Liver (tissue), 9 donors: ENCODE results near the gene GM2A. TPM values are rescaled to one million over a fixed set of nuclear protein-coding genes. Genes with fewer than 3 reads are reported as not detected.

Experiments used
- DNase-seq: peaks from one replicate; pipeline ENCODE4 v3.0.0-alpha.2; 2017; ENCODE audit warnings: low spot score
- H3K27ac ChIP-seq, 2 donors: one replicate each; pipeline ENCODE4 v1.7.0; 2013; ENCODE audit warnings: inconsistent platforms in 2 of 2, low read length in 2 of 2, control low read depth in 1 of 2, low read depth in 1 of 2, mild to moderate bottlenecking in 1 of 2
- H3K27me3 ChIP-seq, 4 donors: one replicate each; pipeline versions ENCODE4 v1.6.1 to v1.7.0; 2013; ENCODE audit warnings: low read length in 3 of 4, inconsistent platforms in 1 of 4, mild to moderate bottlenecking in 1 of 4, moderate library complexity in 1 of 4; ENCODE audit not compliant: control insufficient read depth in 4 of 4, insufficient read depth in 4 of 4
- H3K36me3 ChIP-seq, 4 donors: one replicate each; pipeline versions ENCODE4 v1.6.1 to v1.7.0; 2013; ENCODE audit warnings: low read length in 3 of 4, mild to moderate bottlenecking in 3 of 4, low read depth in 1 of 4, moderate library complexity in 1 of 4; ENCODE audit not compliant: control insufficient read depth in 4 of 4, insufficient read depth in 3 of 4
- H3K4me1 ChIP-seq, 4 donors: one replicate each; pipeline versions ENCODE4 v1.6.1 to v1.7.0; 2013; ENCODE audit warnings: low read length in 3 of 4, mild to moderate bottlenecking in 3 of 4, moderate library complexity in 1 of 4; ENCODE audit not compliant: control insufficient read depth in 4 of 4, insufficient read depth in 4 of 4
- H3K4me3 ChIP-seq, 3 donors: one replicate each; pipeline versions ENCODE4 v1.6.1 to v1.7.0; 2013; ENCODE audit warnings: low read length in 3 of 3, control low read depth in 1 of 3, low read depth in 1 of 3, mild to moderate bottlenecking in 1 of 3
- H3K9ac ChIP-seq, 2 donors: one replicate each; pipeline ENCODE4 v1.7.0; 2013; ENCODE audit warnings: low read length in 2 of 2, mild to moderate bottlenecking in 2 of 2, moderate library complexity in 2 of 2, control low read depth in 1 of 2, low read depth in 1 of 2
- H3K9me3 ChIP-seq, 4 donors: one replicate each; pipeline versions ENCODE4 v1.6.1 to v1.7.0; 2013; ENCODE audit warnings: low read length in 3 of 4; ENCODE audit not compliant: control insufficient read depth in 4 of 4
- EGR1 ChIP-seq, 2 donors: IDR thresholded peaks; 2 replicates each; pipeline ENCODE4 v1.6.1; 2016 to 2018; ENCODE audit warnings: antibody characterized with exemption in 2 of 2, low read depth in 2 of 2
- FOXA1 ChIP-seq: IDR thresholded peaks from 2 replicates; pipeline ENCODE4 v1.6.1; 2016; ENCODE audit warnings: antibody characterized with exemption
- FOXA2 ChIP-seq: IDR thresholded peaks from 2 replicates; pipeline ENCODE4 v1.6.1; 2016; ENCODE audit warnings: antibody characterized with exemption
- GABPA ChIP-seq, 2 donors: IDR thresholded peaks in 1 of 2; conservative IDR thresholded peaks in 1 of 2; 2 replicates each; pipeline ENCODE4 v1.6.1; 2016; ENCODE audit warnings: antibody characterized with exemption in 2 of 2, mild to moderate bottlenecking in 1 of 2, moderate library complexity in 1 of 2
- HNF4A ChIP-seq, 2 donors: conservative IDR thresholded peaks; 2 replicates each; pipeline ENCODE4 v1.6.1; 2016; ENCODE audit warnings: antibody characterized with exemption in 2 of 2, mild to moderate bottlenecking in 2 of 2
- HNF4G ChIP-seq: IDR thresholded peaks from 2 replicates; pipeline ENCODE4 v1.6.1; 2016; ENCODE audit warnings: antibody characterized with exemption
- JUND ChIP-seq, 2 donors: IDR thresholded peaks; 2 replicates each; pipeline ENCODE4 v1.6.1; 2016; ENCODE audit warnings: antibody characterized with exemption in 2 of 2
- NR2F2 ChIP-seq: IDR thresholded peaks from 2 replicates; pipeline ENCODE4 v1.6.1; 2016; ENCODE audit warnings: antibody characterized with exemption
- RAD21 ChIP-seq, 2 donors: IDR thresholded peaks; 2 replicates each; pipeline ENCODE4 v1.6.1; 2016; ENCODE audit warnings: antibody characterized with exemption in 2 of 2, mild to moderate bottlenecking in 2 of 2
- RXRA ChIP-seq, 2 donors: IDR thresholded peaks; 2 replicates each; pipeline ENCODE4 v1.6.1; 2017 to 2018; ENCODE audit warnings: antibody characterized with exemption in 2 of 2, mild to moderate bottlenecking in 1 of 2
- SP1 ChIP-seq: IDR thresholded peaks from 2 replicates; pipeline ENCODE4 v1.6.1; 2018; ENCODE audit warnings: antibody characterized with exemption, mild to moderate bottlenecking
- TAF1 ChIP-seq: conservative IDR thresholded peaks from 2 replicates; pipeline ENCODE4 v1.6.1; 2016; ENCODE audit warnings: antibody characterized with exemption, mild to moderate bottlenecking
- YY1 ChIP-seq: IDR thresholded peaks from 2 replicates; pipeline ENCODE4 v1.6.1; 2016; ENCODE audit warnings: antibody characterized with exemption, mild to moderate bottlenecking
- WGBS: extraction: QIAGEN DNeasy Blood & Tissue Kit; methylation state at CpG from one replicate; pipeline ENCODE4 v1.1.7; 2013; 5-methylcytosine and 5-hydroxymethylcytosine counted together
- polyA plus RNA-seq, 2 donors: library from polyadenylated mRNA; stranded (reverse) in 1 of 2; unstranded in 1 of 2; fragments of 200-250 nt in 1 of 2; fragments of >200 nt in 1 of 2; fragmentation: Nextera tagmentation in 1 of 2; extraction: Ambion mirVana in 1 of 2; gene quantifications; one replicate each; pipeline versions ENCODE4 v1.2.1 to v1.2.3, GENCODE V29; 2013 to 2015
- total RNA-seq, 2 donors: library from RNA; depleted of rRNA; stranded (reverse); fragments of >200 nt; gene quantifications; one replicate each; pipeline ENCODE4 v1.2.3, GENCODE V29; 2014
- TF ChIP-seq, protein P1 (sequence below): IDR thresholded peaks from 2 replicates; pipeline ENCODE4 v1.6.1; 2016; ENCODE audit warnings: antibody characterized with exemption
- TF ChIP-seq, protein P2 (sequence below): fragments of 150-350 bp; IDR thresholded peaks from 2 replicates; pipeline ENCODE4 v1.5.1; 2017; ENCODE audit warnings: improper control_type of control experiment, low read depth, low read length; ENCODE audit not compliant: missing input control
- TF ChIP-seq, protein P3 (sequence below): IDR thresholded peaks from 2 replicates; pipeline ENCODE4 v1.6.1; 2016; ENCODE audit warnings: antibody characterized with exemption, mild to moderate bottlenecking
- TF ChIP-seq, protein P4 (sequence below): IDR thresholded peaks from 2 replicates; pipeline ENCODE4 v1.6.1; 2016; ENCODE audit warnings: antibody characterized with exemption
- donor health status: healthy.
- donor health status: healthy.
- donor health status: healthy.
- donor health status: healthy.
- donor health status: healthy.

GM2A gene
- total and polyA plus RNA-seq, 4 donors: 4.1 to 14.5 (median 10.6) TPM

DNA sequence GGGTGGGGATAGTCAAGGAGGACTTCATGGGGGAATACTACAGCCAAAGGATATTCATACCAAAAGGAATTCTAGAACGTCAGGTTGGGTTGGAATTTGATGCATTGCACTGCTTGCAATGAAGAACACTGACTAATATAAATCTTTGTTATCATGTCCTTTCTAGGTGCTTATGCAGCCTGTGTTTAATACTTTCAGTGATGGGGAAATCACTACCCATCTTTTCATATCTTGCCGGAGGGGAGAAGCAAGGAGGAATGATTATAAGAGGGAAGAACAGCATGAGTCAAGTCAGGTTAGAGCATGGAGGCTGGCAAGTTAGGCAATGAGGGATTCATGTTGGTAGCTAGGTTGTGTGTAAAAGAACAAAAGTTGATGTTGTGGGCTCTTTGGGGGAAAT lies 24.0 kb upstream of the GM2A start:
- Histone ChIP-seq H3K9me3 (no peaks in the 10 kb centered on the region), H3K9ac (no peak overlapping the region), H3K36me3 (no peaks in the 10 kb centered on the region), H3K27ac (no peak overlapping the region), H3K4me1 (peaks cover 0 to 3% (median under 1%) of the 10 kb centered on the region in 4 donors), H3K27me3 (no peaks in the 10 kb centered on the region), H3K4me3 (no peak overlapping the region)
- TF ChIP-seq RAD21 (IDR thresholded peaks at IDR 0.05): no peak
- TF ChIP-seq HNF4G: no peak
- no peak for TF ChIP-seq RXRA (IDR thresholded peaks at IDR 0.05)
- no peak for TF ChIP-seq TAF1
- TF ChIP-seq FOXA1: no peak
- no peak for TF ChIP-seq GABPA (IDR thresholded peaks at IDR 0.05 in 1 of 2, conservative IDR thresholded peaks at IDR 0.05 in 1 of 2)
- TF ChIP-seq NR2F2: no peak
- TF ChIP-seq, protein P1, sequence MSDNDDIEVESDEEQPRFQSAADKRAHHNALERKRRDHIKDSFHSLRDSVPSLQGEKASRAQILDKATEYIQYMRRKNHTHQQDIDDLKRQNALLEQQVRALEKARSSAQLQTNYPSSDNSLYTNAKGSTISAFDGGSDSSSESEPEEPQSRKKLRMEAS: no peak
- no peak for TF ChIP-seq FOXA2
- TF ChIP-seq EGR1 (IDR thresholded peaks at IDR 0.05; ENCODE audit: low read depth in 2 of 2): no peak
- TF ChIP-seq, protein P2, sequence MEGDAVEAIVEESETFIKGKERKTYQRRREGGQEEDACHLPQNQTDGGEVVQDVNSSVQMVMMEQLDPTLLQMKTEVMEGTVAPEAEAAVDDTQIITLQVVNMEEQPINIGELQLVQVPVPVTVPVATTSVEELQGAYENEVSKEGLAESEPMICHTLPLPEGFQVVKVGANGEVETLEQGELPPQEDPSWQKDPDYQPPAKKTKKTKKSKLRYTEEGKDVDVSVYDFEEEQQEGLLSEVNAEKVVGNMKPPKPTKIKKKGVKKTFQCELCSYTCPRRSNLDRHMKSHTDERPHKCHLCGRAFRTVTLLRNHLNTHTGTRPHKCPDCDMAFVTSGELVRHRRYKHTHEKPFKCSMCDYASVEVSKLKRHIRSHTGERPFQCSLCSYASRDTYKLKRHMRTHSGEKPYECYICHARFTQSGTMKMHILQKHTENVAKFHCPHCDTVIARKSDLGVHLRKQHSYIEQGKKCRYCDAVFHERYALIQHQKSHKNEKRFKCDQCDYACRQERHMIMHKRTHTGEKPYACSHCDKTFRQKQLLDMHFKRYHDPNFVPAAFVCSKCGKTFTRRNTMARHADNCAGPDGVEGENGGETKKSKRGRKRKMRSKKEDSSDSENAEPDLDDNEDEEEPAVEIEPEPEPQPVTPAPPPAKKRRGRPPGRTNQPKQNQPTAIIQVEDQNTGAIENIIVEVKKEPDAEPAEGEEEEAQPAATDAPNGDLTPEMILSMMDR: no peak
- no peak for TF ChIP-seq JUND (IDR thresholded peaks at IDR 0.05)
- DNase-seq: no peak
- WGBS: 83% methylated on average over 2 of the region's 2 CpGs

DNA sequence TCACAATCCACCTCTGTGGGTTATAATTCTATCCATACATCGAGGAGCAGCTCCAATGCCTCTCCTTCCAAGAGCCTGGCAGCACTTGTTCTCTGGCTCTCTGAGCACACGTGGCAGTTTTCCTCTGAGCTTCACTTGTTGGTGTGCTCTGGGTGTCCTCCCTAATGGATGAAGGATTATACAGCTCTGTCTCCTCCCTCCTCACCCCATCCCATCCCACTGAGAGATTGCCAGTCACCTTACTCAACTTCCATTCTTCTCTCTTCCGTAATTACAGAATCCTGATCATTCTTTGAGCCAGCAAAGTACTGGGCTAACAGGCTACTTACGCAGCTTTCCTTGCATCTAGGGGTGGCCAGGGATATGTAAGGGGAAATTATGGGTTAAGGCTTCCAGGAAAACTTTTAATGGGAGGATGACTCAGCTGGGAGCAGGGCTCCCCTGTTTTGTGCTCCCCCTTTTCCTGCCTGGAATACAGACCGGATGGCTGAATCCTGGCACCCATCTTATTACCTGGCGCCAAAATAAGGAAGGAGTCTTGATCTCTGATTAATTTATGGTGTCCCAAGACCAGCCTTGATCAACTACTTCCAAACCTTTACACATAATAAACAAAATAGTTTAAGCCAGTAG lies 22.8 kb upstream of the GM2A start:
- peaks cover 2 to 14% (median 9%) of the 10 kb centered on the region in 4 donors for H3K4me1 ChIP-seq
- WGBS: 76% methylated on average over 6 of the region's 6 CpGs
- H3K36me3 ChIP-seq: no peaks in the 10 kb centered on the region
- H3K9me3 ChIP-seq: no peaks in the 10 kb centered on the region
- H3K4me3 ChIP-seq: no peak overlapping the region
- no peak for DNase-seq
- no peak overlapping the region for H3K9ac ChIP-seq
- H3K27me3 ChIP-seq: no peaks in the 10 kb centered on the region
- no peak overlapping the region for H3K27ac ChIP-seq
- no peak for TF ChIP-seq HNF4G
- no peak for TF ChIP-seq FOXA2
- no peak for TF ChIP-seq YY1
- TF ChIP-seq HNF4A (conservative IDR thresholded peaks at IDR 0.05): no peak
- TF ChIP-seq JUND (IDR thresholded peaks at IDR 0.05): no peak
- TF ChIP-seq, protein P3, sequence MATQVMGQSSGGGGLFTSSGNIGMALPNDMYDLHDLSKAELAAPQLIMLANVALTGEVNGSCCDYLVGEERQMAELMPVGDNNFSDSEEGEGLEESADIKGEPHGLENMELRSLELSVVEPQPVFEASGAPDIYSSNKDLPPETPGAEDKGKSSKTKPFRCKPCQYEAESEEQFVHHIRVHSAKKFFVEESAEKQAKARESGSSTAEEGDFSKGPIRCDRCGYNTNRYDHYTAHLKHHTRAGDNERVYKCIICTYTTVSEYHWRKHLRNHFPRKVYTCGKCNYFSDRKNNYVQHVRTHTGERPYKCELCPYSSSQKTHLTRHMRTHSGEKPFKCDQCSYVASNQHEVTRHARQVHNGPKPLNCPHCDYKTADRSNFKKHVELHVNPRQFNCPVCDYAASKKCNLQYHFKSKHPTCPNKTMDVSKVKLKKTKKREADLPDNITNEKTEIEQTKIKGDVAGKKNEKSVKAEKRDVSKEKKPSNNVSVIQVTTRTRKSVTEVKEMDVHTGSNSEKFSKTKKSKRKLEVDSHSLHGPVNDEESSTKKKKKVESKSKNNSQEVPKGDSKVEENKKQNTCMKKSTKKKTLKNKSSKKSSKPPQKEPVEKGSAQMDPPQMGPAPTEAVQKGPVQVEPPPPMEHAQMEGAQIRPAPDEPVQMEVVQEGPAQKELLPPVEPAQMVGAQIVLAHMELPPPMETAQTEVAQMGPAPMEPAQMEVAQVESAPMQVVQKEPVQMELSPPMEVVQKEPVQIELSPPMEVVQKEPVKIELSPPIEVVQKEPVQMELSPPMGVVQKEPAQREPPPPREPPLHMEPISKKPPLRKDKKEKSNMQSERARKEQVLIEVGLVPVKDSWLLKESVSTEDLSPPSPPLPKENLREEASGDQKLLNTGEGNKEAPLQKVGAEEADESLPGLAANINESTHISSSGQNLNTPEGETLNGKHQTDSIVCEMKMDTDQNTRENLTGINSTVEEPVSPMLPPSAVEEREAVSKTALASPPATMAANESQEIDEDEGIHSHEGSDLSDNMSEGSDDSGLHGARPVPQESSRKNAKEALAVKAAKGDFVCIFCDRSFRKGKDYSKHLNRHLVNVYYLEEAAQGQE: no peak
- TF ChIP-seq, protein P4, sequence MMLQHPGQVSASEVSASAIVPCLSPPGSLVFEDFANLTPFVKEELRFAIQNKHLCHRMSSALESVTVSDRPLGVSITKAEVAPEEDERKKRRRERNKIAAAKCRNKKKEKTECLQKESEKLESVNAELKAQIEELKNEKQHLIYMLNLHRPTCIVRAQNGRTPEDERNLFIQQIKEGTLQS: no peak
- no peak for TF ChIP-seq TAF1
- TF ChIP-seq RXRA (IDR thresholded peaks at IDR 0.05): no peak
- no peak for TF ChIP-seq RAD21 (IDR thresholded peaks at IDR 0.05)
- no peak for TF ChIP-seq SP1
- TF ChIP-seq FOXA1: no peak
- TF ChIP-seq NR2F2: no peak
- TF ChIP-seq, protein P2: no peak
- TF ChIP-seq, protein P1: no peak
